SU-DHL-6 (cell line): ENCODE data around the gene MELK.
"Not testable (repeated sequence)": the region's sequence is repeated elsewhere in the genome, so short reads cannot be mapped to it uniquely, and the experiment has no call there.

Source experiments
- H2AFZ ChIP-seq: fragments of 200-600 bp; sonication (generic); 2 replicates; pipeline ENCODE4 v1.6.1; 2014; ENCODE audit warnings: low read depth, mild to moderate bottlenecking, moderate library complexity, mixed read lengths, antibody characterized with exemption, low read length; ENCODE audit not compliant: severe bottlenecking
- H3F3A ChIP-seq: fragments of 200-600 bp; shearing (Covaris generic); 2 replicates; pipeline ENCODE4 v1.6.0; 2016; ENCODE audit warnings: antibody characterized with exemption, mild to moderate bottlenecking; ENCODE audit not compliant: insufficient read depth
- H3K27ac ChIP-seq: fragments of 200-600 bp; sonication (generic); 2 replicates; pipeline ENCODE4 v1.5.1; 2016; ENCODE audit warnings: low read depth, mild to moderate bottlenecking, low read length, moderate library complexity, mixed read lengths
- H3K27me3 ChIP-seq: fragments of 200-600 bp; sonication (generic), shearing (Covaris generic); 2 replicates; pipeline ENCODE4 v1.6.0; 2014; ENCODE audit warnings: mild to moderate bottlenecking, low read length
- H3K36me3 ChIP-seq: fragments of 200-600 bp; sonication (generic); 2 replicates; pipeline ENCODE4 v1.6.1; 2014; ENCODE audit warnings: mild to moderate bottlenecking, low read length, mixed read lengths
- H3K4me2 ChIP-seq: fragments of 300-600, 200-600 bp; shearing (Covaris generic), sonication (generic); 2 replicates; pipeline ENCODE4 v1.6.0; 2014; ENCODE audit warnings: low read length, low read depth, mild to moderate bottlenecking; ENCODE audit not compliant: poor library complexity, severe bottlenecking
- H3K4me3 ChIP-seq: fragments of 200-600 bp; sonication (generic); 2 replicates; pipeline ENCODE4 v1.5.1; 2014; ENCODE audit warnings: antibody characterized with exemption, low read length, mild to moderate bottlenecking, mixed read lengths; ENCODE audit not compliant: insufficient read depth, poor library complexity, severe bottlenecking
- H3K79me2 ChIP-seq: fragments of 200-600 bp; sonication (generic); 2 replicates; pipeline ENCODE4 v1.6.1; 2014; ENCODE audit warnings: mild to moderate bottlenecking, low read length, moderate library complexity; ENCODE audit not compliant: insufficient read depth
- H3K9ac ChIP-seq: fragments of 200-600 bp; sonication (generic); 2 replicates; pipeline ENCODE4 v1.7.0; 2014; ENCODE audit warnings: mild to moderate bottlenecking, low read length
- H3K9me2 ChIP-seq: fragments of 200-600 bp; sonication (generic); replicated peaks from 2 replicates; pipeline ENCODE4 v1.6.1; 2014; ENCODE audit warnings: low read length; ENCODE audit not compliant: insufficient read depth
- H3K9me3 ChIP-seq: fragments of 200-600 bp; sonication (generic); 2 replicates; pipeline ENCODE4 v1.6.1; 2014; ENCODE audit warnings: low read length, mixed read lengths; ENCODE audit not compliant: insufficient read depth
- H4K20me1 ChIP-seq: fragments of 200-600 bp; sonication (generic); 2 replicates; pipeline ENCODE4 v1.6.1; 2014; ENCODE audit warnings: low read depth, mild to moderate bottlenecking, antibody characterized with exemption, low read length, moderate library complexity, mixed read lengths
- EZH2phosphoT487 ChIP-seq: fragments of 200-600 bp; sonication (generic), shearing (Covaris generic); conservative IDR thresholded peaks from 2 replicates; pipeline ENCODE4 v1.6.1; 2018; ENCODE audit warnings: mild to moderate bottlenecking, antibody characterized with exemption, low read length, moderate library complexity, mixed read lengths
- TF ChIP-seq, protein P1 (sequence below): fragments of 200-600 bp; sonication (generic); IDR thresholded peaks from one replicate; pipeline ENCODE4 v1.5.1; 2017; ENCODE audit warnings: antibody characterized with exemption, mild to moderate bottlenecking, low read length, moderate library complexity; ENCODE audit not compliant: insufficient read depth, poor library complexity, severe bottlenecking

The MELK gene

DNA sequence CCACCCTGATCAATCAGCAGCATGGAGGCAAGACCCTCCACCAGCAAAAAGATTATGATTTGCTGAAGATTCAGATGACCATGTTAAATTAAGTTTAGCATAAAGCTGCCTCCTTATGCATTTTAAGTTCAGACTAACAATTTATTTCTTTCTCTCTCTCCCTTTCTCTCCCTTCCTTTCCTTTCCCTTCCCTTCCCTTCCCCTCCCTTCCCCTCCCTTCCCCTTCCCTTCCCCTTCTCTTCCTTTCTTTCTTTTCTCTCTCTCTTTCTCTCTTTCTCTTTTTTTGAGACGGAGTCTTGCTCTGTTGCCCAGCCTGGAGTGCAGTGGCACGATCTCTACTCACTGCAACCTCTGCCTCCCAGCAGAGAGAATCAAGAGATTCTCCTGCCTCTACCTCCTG is 1.4 kb upstream of the MELK start:
- no peaks in the 10 kb centered on the region for H4K20me1 ChIP-seq
- no peak overlapping the region for H3K27ac ChIP-seq
- no peak overlapping the region for H3K4me2 ChIP-seq
- TF ChIP-seq, protein P1, sequence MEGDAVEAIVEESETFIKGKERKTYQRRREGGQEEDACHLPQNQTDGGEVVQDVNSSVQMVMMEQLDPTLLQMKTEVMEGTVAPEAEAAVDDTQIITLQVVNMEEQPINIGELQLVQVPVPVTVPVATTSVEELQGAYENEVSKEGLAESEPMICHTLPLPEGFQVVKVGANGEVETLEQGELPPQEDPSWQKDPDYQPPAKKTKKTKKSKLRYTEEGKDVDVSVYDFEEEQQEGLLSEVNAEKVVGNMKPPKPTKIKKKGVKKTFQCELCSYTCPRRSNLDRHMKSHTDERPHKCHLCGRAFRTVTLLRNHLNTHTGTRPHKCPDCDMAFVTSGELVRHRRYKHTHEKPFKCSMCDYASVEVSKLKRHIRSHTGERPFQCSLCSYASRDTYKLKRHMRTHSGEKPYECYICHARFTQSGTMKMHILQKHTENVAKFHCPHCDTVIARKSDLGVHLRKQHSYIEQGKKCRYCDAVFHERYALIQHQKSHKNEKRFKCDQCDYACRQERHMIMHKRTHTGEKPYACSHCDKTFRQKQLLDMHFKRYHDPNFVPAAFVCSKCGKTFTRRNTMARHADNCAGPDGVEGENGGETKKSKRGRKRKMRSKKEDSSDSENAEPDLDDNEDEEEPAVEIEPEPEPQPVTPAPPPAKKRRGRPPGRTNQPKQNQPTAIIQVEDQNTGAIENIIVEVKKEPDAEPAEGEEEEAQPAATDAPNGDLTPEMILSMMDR = no peak
- TF ChIP-seq EZH2phosphoT487 = no peak
- no peaks in the 10 kb centered on the region for H3K9me3 ChIP-seq
- H3K36me3 ChIP-seq = no peaks in the 10 kb centered on the region
- no peaks in the 10 kb centered on the region for H3K27me3 ChIP-seq
- peaks cover 37% of the 10 kb centered on the region for H3K79me2 ChIP-seq
- no peak overlapping the region for H3K4me3 ChIP-seq
- no peak overlapping the region for H2AFZ ChIP-seq
- no peaks in the 10 kb centered on the region for H3K9me2 ChIP-seq
- H3K9ac ChIP-seq = no peak overlapping the region
- H3F3A ChIP-seq = peaks cover 10% of the 10 kb centered on the region; the same call in 1 of the 2 replicates

DNA sequence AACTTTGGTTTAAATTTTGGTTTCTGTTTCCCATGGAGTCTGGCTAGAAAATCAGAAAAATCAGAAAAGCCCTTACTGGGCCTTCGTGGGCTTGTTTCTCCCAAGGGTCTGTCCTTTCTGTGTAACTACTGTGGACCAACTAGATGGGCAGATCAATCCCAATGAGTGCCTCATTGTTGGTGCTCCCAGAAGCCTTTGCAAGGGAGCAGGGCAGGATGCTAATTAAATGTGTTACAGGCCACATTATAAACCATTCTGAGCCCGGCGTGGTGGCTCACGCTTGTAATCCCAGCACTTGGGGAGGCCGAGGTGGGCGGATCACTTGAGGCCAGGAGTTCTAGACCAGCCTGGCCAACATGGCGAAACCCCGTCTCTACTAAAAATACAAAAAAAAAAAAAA is 1.4 kb downstream of the MELK start:
- H3K27ac ChIP-seq = peak overlapping the region; percentile 67; the same call in 1 of the 2 replicates
- not testable (repeated sequence) for H3K36me3 ChIP-seq, H4K20me1 ChIP-seq, H3K27me3 ChIP-seq, H3K9me2 ChIP-seq, H3K9me3 ChIP-seq, H2AFZ ChIP-seq
- H3K4me2 ChIP-seq = peak overlapping the region; percentile 89
- H3K4me3 ChIP-seq = peak overlapping the region; percentile 75
- peaks cover 10% of the 10 kb centered on the region; the same call in 1 of the 2 replicates for H3F3A ChIP-seq
- peak overlapping the region; percentile 80 for H3K9ac ChIP-seq
- H3K79me2 ChIP-seq = peaks cover 63% of the 10 kb centered on the region

DNA sequence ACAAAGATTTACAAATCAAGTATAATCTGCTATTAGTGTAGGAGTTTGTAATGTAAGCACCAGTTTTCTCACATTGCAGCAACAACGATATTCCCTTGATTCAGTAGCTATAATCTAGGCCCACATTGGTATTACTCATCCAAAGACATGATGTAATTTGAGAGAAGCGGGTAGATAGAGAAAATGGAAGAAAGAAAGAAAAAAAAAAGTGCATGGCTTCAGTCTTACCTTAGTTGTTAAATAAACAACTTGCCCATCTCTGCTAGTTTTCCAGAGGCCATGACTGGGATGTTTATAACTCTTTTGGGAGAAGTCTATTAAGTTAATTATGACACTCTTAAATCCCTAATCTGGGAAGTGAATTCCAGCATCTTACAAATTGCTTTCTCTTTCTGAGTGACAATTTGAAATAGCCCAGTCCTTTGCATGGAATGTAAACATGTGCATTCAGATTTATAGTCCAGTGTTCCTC is 2.8 kb downstream of the MELK start:
- 0 out of 2 replicates have a peak overlapping the region, but pooled peaks have one; percentile 1 for H3K27ac ChIP-seq
- peaks cover 3% of the 10 kb centered on the region for H4K20me1 ChIP-seq
- H3K4me2 ChIP-seq = peak overlapping the region; percentile 89
- H3K79me2 ChIP-seq = peaks cover 77% of the 10 kb centered on the region
- no peaks in the 10 kb centered on the region for H3K36me3 ChIP-seq
- H3K4me3 ChIP-seq = peak overlapping the region; percentile 5
- no peaks in the 10 kb centered on the region for H3K9me3 ChIP-seq
- H3K9me2 ChIP-seq = no peaks in the 10 kb centered on the region
- no peak overlapping the region for H2AFZ ChIP-seq
- H3F3A ChIP-seq = peaks cover 10% of the 10 kb centered on the region; the same call in 1 of the 2 replicates
- H3K27me3 ChIP-seq = no peaks in the 10 kb centered on the region
- no peak for TF ChIP-seq EZH2phosphoT487
- TF ChIP-seq, protein P1 = no peak
- H3K9ac ChIP-seq = peak overlapping the region; percentile 17

DNA sequence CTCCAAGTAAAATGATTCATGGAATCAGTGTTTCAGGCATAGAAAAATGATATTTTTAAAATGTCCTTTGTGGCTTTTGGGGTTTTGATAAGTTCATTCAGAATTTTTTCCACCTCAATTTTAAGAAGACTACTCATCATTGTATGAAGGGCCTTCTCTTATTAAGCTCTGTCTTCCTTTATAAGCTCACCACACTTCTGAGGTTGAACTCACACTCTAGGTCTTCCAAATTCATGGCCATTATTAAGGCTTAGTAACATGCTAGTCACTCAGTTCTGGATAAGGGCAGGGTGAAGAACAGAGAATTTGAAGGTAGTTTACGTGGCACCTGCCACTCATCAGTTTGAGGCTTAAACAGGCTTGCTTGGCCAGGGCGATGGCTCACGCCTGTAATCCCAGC is 4.2 kb downstream of the MELK start:
- H3K9me2 ChIP-seq = no peaks in the 10 kb centered on the region
- H3K27ac ChIP-seq = no peak overlapping the region
- H3K27me3 ChIP-seq = no peaks in the 10 kb centered on the region
- no peaks in the 10 kb centered on the region for H3K9me3 ChIP-seq
- H4K20me1 ChIP-seq = peaks cover 10% of the 10 kb centered on the region
- H3K4me3 ChIP-seq = no peak overlapping the region
- peaks cover 14% of the 10 kb centered on the region; the same call in 1 of the 2 replicates for H3F3A ChIP-seq
- no peak for TF ChIP-seq EZH2phosphoT487
- TF ChIP-seq, protein P1 = no peak
- peaks cover 90% of the 10 kb centered on the region for H3K79me2 ChIP-seq
- peaks cover 5% of the 10 kb centered on the region for H3K36me3 ChIP-seq
- no peak overlapping the region for H3K4me2 ChIP-seq
- H2AFZ ChIP-seq = no peak overlapping the region
- no peak overlapping the region for H3K9ac ChIP-seq
